Measurements from ENCODE around the gene CTR9.

- TF ChIP-seq CTCF (IDR thresholded peaks at IDR 0.05 in 8 of 11, conservative IDR thresholded peaks at IDR 0.05 in 3 of 11) (no peak), POLR2AphosphoS5 (IDR thresholded peaks at IDR 0.05) (no peak)
These were observed 77.4 kb downstream of the CTR9 start for GRCh38 chr11:10828402-10828801.
